Suprapubic skin (tissue), 4 donors: ENCODE measurements around the gene TWIST2. TPM values are rescaled to one million over a fixed set of nuclear protein-coding genes. Genes with fewer than 3 reads are reported as not detected.

Experiments
- DNase-seq, 2 donors: peaks; one replicate each; pipeline ENCODE4 v3.0.0-alpha.2; 2019; ENCODE audit warnings: low spot score in 2 of 2
- H3K27ac ChIP-seq: fragments of 200-600 bp; sonication (generic); one replicate; pipeline ENCODE4 v1.5.1; 2019
- H3K27me3 ChIP-seq: fragments of 200-600 bp; sonication (generic); one replicate; pipeline ENCODE4 v1.5.1; 2019
- H3K36me3 ChIP-seq: fragments of 200-600 bp; sonication (generic); one replicate; pipeline ENCODE4 v1.5.1; 2019
- H3K4me1 ChIP-seq: fragments of 200-600 bp; sonication (generic); one replicate; pipeline ENCODE4 v1.5.1; 2019
- H3K4me3 ChIP-seq: fragments of 200-600 bp; sonication (generic); one replicate; pipeline ENCODE4 v1.5.1; 2019; ENCODE audit warnings: mild to moderate bottlenecking
- H3K9me3 ChIP-seq: fragments of 200-600 bp; sonication (generic); one replicate; pipeline ENCODE4 v1.5.1; 2019
- EP300 ChIP-seq: sonication (generic); formaldehyde crosslinking; IDR thresholded peaks from one replicate; pipeline ENCODE4 v1.6.1; 2017; ENCODE audit warnings: antibody characterized with exemption
- POLR2A ChIP-seq, 2 donors: fragments of 450-650 bp; IDR thresholded peaks; one replicate each; pipeline ENCODE4 v1.6.1; 2017; ENCODE audit warnings: antibody characterized with exemption in 2 of 2, mild to moderate bottlenecking in 2 of 2, moderate library complexity in 2 of 2
- POLR2AphosphoS5 ChIP-seq, 3 donors: sonication (generic); formaldehyde crosslinking; IDR thresholded peaks; one replicate each; pipeline ENCODE4 v1.6.1; 2017; ENCODE audit warnings: antibody characterized with exemption in 3 of 3
- WGBS: methylation state at CpG from one replicate; pipeline ENCODE4 v1.1.5; 2018; 5-methylcytosine and 5-hydroxymethylcytosine counted together
- total RNA-seq, 4 donors: library from RNA; depleted of rRNA; stranded (reverse); fragments of >200 nt; gene quantifications; one replicate each; pipeline ENCODE4 v1.1.0, GENCODE V29; 2016
- TF ChIP-seq, protein P1 (sequence below), 2 donors: fragments of 200-600 bp in 1 of 2; fragments of 450-650 bp in 1 of 2; sonication (generic) in 1 of 2; IDR thresholded peaks; one replicate each; pipeline ENCODE4 v1.5.1; 2016 to 2019; ENCODE audit warnings: antibody characterized with exemption in 2 of 2, mild to moderate bottlenecking in 1 of 2, moderate library complexity in 1 of 2

Gene TWIST2
- total RNA-seq, 4 donors from 2014 or later = 14.7 to 72.7 (median 30.4) TPM

DNA sequence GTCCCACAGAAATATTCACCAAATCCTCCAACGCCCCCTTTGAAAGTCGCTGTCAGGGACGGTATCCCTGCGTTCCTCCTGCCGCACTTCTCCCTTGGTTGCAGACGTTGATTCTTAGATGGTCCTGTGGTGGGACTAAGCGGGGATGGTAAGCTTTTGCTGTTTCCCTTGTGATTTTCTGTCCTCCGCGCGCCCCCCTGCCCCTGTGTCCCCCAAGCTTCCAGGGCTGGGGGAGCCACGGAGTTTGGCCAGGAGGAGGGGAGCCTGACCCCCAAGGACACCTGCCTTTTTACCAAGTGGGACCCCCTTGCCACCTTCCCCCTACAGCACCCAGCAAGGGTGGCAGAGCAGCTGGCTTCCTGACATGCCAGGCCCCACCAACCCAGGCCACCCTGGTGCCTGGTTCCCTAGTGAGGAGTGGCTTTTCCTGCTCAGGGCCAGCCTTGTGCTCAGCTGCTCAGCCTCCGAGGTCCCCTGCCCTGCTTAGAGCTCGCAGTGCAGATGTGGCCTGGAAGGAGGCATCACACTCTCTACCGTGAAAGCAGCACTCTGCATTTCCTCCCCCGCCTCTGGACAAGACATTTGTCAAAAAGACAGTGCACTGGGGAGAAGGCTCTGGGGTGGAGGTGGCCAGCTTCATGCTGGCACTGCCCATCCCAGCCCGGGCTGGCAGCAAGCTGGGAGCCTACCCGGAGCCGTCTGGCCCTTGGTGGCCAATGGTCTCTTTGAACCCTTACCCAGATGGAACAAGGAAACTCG, 49.4 kb downstream of the TWIST2 start:
- peak overlapping the region; percentile 28 for H3K27ac ChIP-seq
- TF ChIP-seq POLR2A (IDR thresholded peaks at IDR 0.05) = no peak
- peaks cover 4% of the 10 kb centered on the region for H3K27me3 ChIP-seq
- WGBS = 73% methylated on average over 15 of the region's 19 CpGs
- no peaks in the 10 kb centered on the region for H3K9me3 ChIP-seq
- H3K4me3 ChIP-seq = no peak overlapping the region
- H3K36me3 ChIP-seq = no peaks in the 10 kb centered on the region
- peaks cover 30% of the 10 kb centered on the region for H3K4me1 ChIP-seq
- DNase-seq = no peak

DNA sequence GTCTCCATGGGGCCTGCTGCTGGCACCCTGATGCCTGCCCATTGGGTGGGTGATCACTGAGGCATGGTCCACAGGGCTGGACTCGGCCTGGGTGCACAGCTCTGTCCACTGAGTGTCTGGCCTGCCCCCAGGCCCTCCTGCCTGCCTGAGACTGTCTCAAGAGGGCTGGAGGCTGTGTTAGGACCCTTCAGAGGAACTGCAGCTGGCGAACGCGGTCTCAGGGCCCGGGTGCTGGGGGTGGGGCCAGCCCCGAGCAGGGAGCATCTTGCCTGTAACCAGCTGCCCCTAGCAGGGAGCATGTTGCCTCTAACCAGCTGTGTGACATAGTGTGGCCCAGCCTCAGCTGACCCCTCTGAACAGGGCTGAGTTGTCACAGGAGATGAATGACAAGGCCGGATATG, 50.0 kb downstream of the TWIST2 start:
- Histone ChIP-seq H3K36me3 (no peaks in the 10 kb centered on the region), H3K27ac (peak overlapping the region; percentile 28), H3K4me1 (peaks cover 30% of the 10 kb centered on the region), H3K4me3 (no peak overlapping the region), H3K27me3 (peaks cover 4% of the 10 kb centered on the region), H3K9me3 (no peaks in the 10 kb centered on the region)
- no peak for TF ChIP-seq EP300
- TF ChIP-seq POLR2A (IDR thresholded peaks at IDR 0.05) = no peak
- TF ChIP-seq POLR2AphosphoS5 (IDR thresholded peaks at IDR 0.05) = no peak
- TF ChIP-seq, protein P1, sequence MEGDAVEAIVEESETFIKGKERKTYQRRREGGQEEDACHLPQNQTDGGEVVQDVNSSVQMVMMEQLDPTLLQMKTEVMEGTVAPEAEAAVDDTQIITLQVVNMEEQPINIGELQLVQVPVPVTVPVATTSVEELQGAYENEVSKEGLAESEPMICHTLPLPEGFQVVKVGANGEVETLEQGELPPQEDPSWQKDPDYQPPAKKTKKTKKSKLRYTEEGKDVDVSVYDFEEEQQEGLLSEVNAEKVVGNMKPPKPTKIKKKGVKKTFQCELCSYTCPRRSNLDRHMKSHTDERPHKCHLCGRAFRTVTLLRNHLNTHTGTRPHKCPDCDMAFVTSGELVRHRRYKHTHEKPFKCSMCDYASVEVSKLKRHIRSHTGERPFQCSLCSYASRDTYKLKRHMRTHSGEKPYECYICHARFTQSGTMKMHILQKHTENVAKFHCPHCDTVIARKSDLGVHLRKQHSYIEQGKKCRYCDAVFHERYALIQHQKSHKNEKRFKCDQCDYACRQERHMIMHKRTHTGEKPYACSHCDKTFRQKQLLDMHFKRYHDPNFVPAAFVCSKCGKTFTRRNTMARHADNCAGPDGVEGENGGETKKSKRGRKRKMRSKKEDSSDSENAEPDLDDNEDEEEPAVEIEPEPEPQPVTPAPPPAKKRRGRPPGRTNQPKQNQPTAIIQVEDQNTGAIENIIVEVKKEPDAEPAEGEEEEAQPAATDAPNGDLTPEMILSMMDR (IDR thresholded peaks at IDR 0.05) = no peak
- 67% methylated on average over 6 of the region's 7 CpGs for WGBS
- DNase-seq = no peak

DNA sequence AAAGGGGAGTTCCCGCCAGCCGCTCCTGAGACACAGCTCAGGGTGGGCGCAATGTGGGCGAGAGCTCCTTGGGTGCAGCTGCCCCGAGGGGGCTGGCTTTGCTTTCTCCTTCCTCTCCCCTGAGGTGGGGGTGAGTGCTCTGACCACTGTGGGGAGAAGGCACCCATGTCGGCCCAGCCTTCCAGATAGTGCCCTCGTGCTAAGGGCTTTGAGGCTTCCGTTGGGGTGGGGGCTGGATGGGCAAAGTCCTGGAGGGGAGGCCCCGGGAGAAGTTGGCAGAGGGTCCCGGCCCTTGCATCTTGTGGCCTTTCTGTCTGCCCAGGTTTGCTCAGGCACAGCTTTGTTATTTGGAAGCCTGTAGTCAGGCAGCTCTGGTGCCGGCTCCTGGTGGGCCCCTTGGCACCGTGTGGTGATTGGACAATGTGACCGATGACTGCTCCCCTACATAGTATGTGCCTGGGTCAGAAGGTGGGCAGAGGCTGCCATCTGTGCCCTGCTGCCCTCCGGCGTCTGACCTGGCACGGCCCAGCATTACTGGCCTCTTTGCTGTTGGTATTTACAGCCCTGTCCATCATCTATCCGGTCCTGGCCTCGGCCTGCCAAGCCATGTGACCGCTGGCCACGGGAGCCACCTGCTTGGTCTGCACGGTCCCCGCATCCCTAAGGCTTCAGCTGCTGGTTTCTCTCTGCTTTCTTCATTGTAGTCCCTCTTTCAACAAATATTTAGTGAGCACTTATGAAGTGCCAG, 50.8 kb downstream of the TWIST2 start:
- whole genome bisulfite sequencing = 80% methylated on average over 13 of the region's 22 CpGs
- no peak for DNase-seq

DNA sequence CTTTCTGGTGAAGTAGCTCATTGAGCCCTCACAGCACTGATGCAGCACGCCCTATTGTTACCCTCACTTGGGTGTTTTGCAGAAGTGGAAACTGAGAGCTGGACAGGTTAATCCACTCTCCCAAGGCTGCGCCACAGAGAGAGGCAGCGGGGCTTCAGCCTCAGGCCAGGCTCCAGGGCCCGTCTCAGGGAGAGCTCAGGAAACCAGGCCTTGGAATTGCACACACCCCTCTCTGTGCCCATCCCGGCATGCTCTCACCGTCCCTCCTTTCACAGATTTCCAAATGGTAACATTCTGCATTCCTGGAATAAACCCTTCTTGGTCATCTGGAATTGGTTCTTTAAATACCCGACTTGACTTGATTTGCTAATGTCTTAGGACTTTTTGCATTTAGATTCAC, 51.5 kb downstream of the TWIST2 start:
- Histone ChIP-seq H3K36me3 (no peaks in the 10 kb centered on the region), H3K27me3 (peaks cover 4% of the 10 kb centered on the region), H3K4me1 (peaks cover 23% of the 10 kb centered on the region), H3K9me3 (no peaks in the 10 kb centered on the region), H3K4me3 (no peak overlapping the region), H3K27ac (peak overlapping the region; percentile 11)
- 80% methylated on average over 7 of the region's 7 CpGs for WGBS
- DNase-seq = no peak
- TF ChIP-seq POLR2A (IDR thresholded peaks at IDR 0.05) (no peak), EP300 (no peak)

More for the DNA sequence above, 50.8 kb downstream of the TWIST2 start:
- TF ChIP-seq, protein P1 (IDR thresholded peaks at IDR 0.05) = no peak
- TF ChIP-seq POLR2AphosphoS5 (IDR thresholded peaks at IDR 0.05) (no peak), POLR2A (IDR thresholded peaks at IDR 0.05) (no peak), EP300 (no peak)
- Histone ChIP-seq H3K4me1 (peaks cover 25% of the 10 kb centered on the region), H3K36me3 (no peaks in the 10 kb centered on the region), H3K27ac (peak overlapping the region; percentile 11), H3K27me3 (peaks cover 4% of the 10 kb centered on the region), H3K9me3 (no peaks in the 10 kb centered on the region), H3K4me3 (no peak overlapping the region)

DNA sequence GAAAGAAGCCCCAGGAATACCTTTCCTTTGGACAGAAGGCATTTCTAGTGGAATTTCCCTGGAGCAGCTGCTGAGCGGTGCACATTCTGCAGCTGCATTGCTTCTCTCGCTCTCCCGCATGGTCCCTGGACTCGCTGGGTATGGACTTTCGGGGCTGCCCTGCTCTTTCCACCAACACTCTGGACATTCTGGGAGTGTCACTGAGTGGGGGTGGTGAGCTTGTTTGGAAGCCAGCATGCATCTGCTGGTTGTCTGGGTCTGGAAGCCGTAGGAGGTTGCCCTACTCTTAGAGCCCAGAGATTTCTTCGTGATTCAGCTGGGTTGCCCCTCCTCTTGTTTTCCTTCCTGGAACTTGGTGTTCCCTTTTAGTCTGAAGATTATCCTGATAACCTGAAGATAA, 52.6 kb downstream of the TWIST2 start:
- Histone ChIP-seq H3K9me3 (no peaks in the 10 kb centered on the region), H3K27me3 (peaks cover 4% of the 10 kb centered on the region), H3K4me3 (no peak overlapping the region), H3K36me3 (no peaks in the 10 kb centered on the region), H3K27ac (peak overlapping the region; percentile 18), H3K4me1 (peaks cover 16% of the 10 kb centered on the region)
- TF ChIP-seq POLR2A (IDR thresholded peaks at IDR 0.05) (no peak), EP300 (no peak), POLR2AphosphoS5 (IDR thresholded peaks at IDR 0.05) (no peak)
- TF ChIP-seq, protein P1 (IDR thresholded peaks at IDR 0.05) = no peak
- no peak for DNase-seq
- WGBS = 57% methylated on average over 7 of the region's 7 CpGs

DNA sequence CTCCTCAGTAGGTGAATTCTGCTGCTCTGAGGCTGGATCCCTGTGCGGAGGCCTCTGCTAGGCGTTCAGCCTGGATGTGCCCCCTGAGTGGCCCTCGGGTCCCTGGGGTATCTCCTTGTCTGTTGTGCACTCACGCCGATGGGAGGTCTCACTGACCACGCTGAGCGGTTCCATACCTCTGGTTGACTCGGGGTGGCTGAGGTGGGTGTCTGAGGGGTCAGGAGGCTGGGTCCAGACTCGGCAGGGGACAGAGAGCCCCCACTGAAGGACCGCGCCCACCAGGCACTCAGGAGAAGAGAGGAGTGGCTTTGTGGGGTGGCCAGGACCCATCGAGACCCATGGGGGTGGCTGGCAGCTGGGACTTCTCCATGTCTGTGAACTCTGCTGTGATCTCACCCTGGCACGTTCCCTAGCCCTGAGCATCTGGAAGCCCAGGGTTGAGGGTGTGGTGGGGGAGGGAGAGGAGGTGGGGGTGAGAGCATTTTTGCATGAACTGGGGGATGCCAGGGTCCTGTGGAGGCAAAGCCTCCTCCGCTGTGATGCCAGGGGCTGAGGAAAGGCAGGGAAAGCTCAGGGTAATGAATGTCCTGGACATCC, 53.7 kb downstream of the TWIST2 start:
- peak overlapping the region; percentile 18 for H3K27ac ChIP-seq

More for the DNA sequence above, 53.7 kb downstream of the TWIST2 start:
- Histone ChIP-seq H3K36me3 (no peaks in the 10 kb centered on the region), H3K27me3 (peaks cover 8% of the 10 kb centered on the region), H3K9me3 (no peaks in the 10 kb centered on the region), H3K4me1 (peaks cover 13% of the 10 kb centered on the region), H3K4me3 (no peak overlapping the region)
- TF ChIP-seq POLR2AphosphoS5 (IDR thresholded peaks at IDR 0.05) (no peak), POLR2A (IDR thresholded peaks at IDR 0.05) (no peak), EP300 (no peak)
- TF ChIP-seq, protein P1 (IDR thresholded peaks at IDR 0.05) = no peak
- 71% methylated on average over 4 of the region's 14 CpGs for WGBS
- no peak for DNase-seq
